Heart left ventricle (tissue), 16 donors: ENCODE data around the gene GALNTL6. TPM values are rescaled to one million over a fixed set of nuclear protein-coding genes. Genes with fewer than 3 reads are reported as not detected.

Experiments
- ATAC-seq, 4 donors: fragments of 200-7000 bp; cut with Tn5 transposase; one replicate each; pipeline ENCODE4 v1.9.1; 2020 to 2022; ENCODE audit warnings: moderate library complexity in 4 of 4, mild to moderate bottlenecking in 3 of 4, moderate number of reproducible peaks in 1 of 4
- DNase-seq, 5 donors: peaks; one replicate each; pipeline ENCODE4 v3.0.0-alpha.2; 2020
- H3K27ac ChIP-seq, 12 donors: fragments of 200-600 bp; sonication (generic) in 4 of 12; one replicate each; pipeline versions ENCODE4 v1.5.0 to v1.8.0; 2016 to 2022; ENCODE audit warnings: mild to moderate bottlenecking in 2 of 12
- H3K27me3 ChIP-seq, 9 donors: fragments of 200-600 bp; sonication (generic) in 2 of 9; one replicate each; pipeline versions ENCODE4 v1.5.1 to v1.8.0; 2016 to 2022; ENCODE audit warnings: mild to moderate bottlenecking in 3 of 9
- H3K36me3 ChIP-seq, 9 donors: fragments of 200-600 bp; sonication (generic) in 2 of 9; one replicate each; pipeline versions ENCODE4 v1.5.0 to v1.8.0; 2018 to 2022; ENCODE audit warnings: mild to moderate bottlenecking in 2 of 9
- H3K4me1 ChIP-seq, 12 donors: fragments of 200-600 bp; sonication (generic) in 4 of 12; one replicate each; pipeline versions ENCODE4 v1.5.0 to v1.8.0; 2016 to 2022; ENCODE audit warnings: mild to moderate bottlenecking in 3 of 12
- H3K4me3 ChIP-seq, 12 donors: fragments of 200-600 bp; sonication (generic) in 4 of 12; one replicate each; pipeline versions ENCODE4 v1.5.0 to v1.8.0; 2017 to 2022; ENCODE audit warnings: mild to moderate bottlenecking in 9 of 12, moderate library complexity in 4 of 12
- H3K9me3 ChIP-seq, 12 donors: fragments of 200-600 bp; sonication (generic) in 4 of 12; one replicate each; pipeline versions ENCODE4 v1.5.0 to v1.8.0; 2016 to 2022; ENCODE audit warnings: mild to moderate bottlenecking in 1 of 12
- POLR2A ChIP-seq, 2 donors: fragments of 450-650 bp; IDR thresholded peaks; one replicate each; pipeline ENCODE4 v1.6.1; 2017; ENCODE audit warnings: antibody characterized with exemption in 2 of 2, mild to moderate bottlenecking in 2 of 2, moderate library complexity in 2 of 2
- WGBS, 4 donors: extraction: QIAGEN DNeasy Blood & Tissue Kit in 2 of 4; methylation state at CpG; one replicate each; pipeline versions ENCODE4 v1.1.5 to v1.1.7; 2013 to 2018; 5-methylcytosine and 5-hydroxymethylcytosine counted together
- intact Hi-C, 10 donors: fragments of 100-400 bp; cut with DNase I; formaldehyde crosslinking; loops; one replicate each; pipeline versions ENCODE4 v1.11.1 to v1.14.2; 2022
- polyA plus RNA-seq, 2 donors: library from polyadenylated mRNA; stranded (reverse); fragments of 200-250 nt; gene quantifications; one replicate each; pipeline ENCODE4 v1.2.3, GENCODE V29; 2013
- total RNA-seq, 9 donors: library from RNA; depleted of rRNA in 2 of 9; stranded (reverse); fragments of >200 nt in 2 of 9; fragmentation: NEBNext Ultra II Directional in 3 of 9; extraction: Animal tissue kit (Norgen Biotek cat#: 25700) in 3 of 9; gene quantifications; one replicate each; pipeline versions ENCODE4 v1.1.0 to v1.2.4, GENCODE V29; 2016 to 2023
- TF ChIP-seq, protein P1 (sequence below), 12 donors: fragments of 200-600 bp; sonication (generic) in 4 of 12; IDR thresholded peaks; one replicate each; pipeline versions ENCODE4 v1.5.0 to v1.8.0; 2018 to 2022; ENCODE audit warnings: antibody characterized with exemption in 12 of 12, mild to moderate bottlenecking in 5 of 12
- donor health status: ischemic (EF 13 %, LVEDD 7.1; RV severe dilation, severe dysfunction).
- donor health status: healthy with polysubstance abuse.
- donor health status: DM: no; HTN: yes; CAD: no.
- donor health status: DM: no; HTN: no; CAD: no.
- donor health status: ischemic (EF 25% LVEDD 6.9; RV normal size, moderate dysfunction).
- donor health status: ischemic (EF 25% LVEDD 5.7; RV mildly dilated, moderate dysfunction).
- donor health status: healthy.
- donor health status: DM: yes; HTN: yes; CAD: no.
- donor health status: ischemic (EF 35%, LVEDD 5.7; RV mildly dilated, moderate dysfunction).
- donor health status: nonischemic (EF 11% LVEDD 7.7; RV severe dilation, severe dysfunction).
- donor health status: DM: yes; HTN: yes; CAD: no.
- donor health status: PGD.
- donor health status: ischemic (EF 29% LVEDD 5.4; RV normal size, mild dysfunction).
- donor health status: nonischemic (EF 23%, LVEDD 6.1; RV moderate dilation, normal function).

Gene GALNTL6
- total and polyA plus RNA-seq, 11 donors, result 0.33 to 0.52 TPM; not detected in 9

DNA sequence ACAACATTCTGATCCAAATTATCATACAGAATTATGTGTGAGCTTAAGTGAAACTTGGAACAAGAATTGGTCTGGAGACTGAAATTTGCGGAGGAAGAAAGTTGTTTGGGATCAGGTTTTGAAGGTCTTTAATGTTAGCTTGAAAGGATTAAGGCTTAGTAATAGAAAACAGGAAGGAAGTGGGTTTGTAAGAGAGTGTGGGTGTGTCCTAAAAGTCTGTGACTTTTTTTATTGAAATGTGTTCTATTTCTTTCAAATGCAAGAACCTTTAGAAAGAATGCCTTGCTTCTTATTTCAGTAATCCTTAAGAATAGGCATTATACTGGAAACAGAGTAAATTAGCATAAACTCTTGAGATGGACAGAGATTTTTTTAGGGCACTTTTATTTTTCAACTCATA is 198.0 kb downstream of the GALNTL6 start:
- Histone ChIP-seq H3K27ac (no peak overlapping the region), H3K36me3 (no peaks in the 10 kb centered on the region), H3K4me1 (no peaks in the 10 kb centered on the region), H3K4me3 (no peak overlapping the region), H3K9me3 (peaks cover 0 to 12% (median 0%) of the 10 kb centered on the region in 12 donors), H3K27me3 (no peaks in the 10 kb centered on the region)
- no peak for ATAC-seq
- DNase-seq, result no peak
- TF ChIP-seq, protein P1, sequence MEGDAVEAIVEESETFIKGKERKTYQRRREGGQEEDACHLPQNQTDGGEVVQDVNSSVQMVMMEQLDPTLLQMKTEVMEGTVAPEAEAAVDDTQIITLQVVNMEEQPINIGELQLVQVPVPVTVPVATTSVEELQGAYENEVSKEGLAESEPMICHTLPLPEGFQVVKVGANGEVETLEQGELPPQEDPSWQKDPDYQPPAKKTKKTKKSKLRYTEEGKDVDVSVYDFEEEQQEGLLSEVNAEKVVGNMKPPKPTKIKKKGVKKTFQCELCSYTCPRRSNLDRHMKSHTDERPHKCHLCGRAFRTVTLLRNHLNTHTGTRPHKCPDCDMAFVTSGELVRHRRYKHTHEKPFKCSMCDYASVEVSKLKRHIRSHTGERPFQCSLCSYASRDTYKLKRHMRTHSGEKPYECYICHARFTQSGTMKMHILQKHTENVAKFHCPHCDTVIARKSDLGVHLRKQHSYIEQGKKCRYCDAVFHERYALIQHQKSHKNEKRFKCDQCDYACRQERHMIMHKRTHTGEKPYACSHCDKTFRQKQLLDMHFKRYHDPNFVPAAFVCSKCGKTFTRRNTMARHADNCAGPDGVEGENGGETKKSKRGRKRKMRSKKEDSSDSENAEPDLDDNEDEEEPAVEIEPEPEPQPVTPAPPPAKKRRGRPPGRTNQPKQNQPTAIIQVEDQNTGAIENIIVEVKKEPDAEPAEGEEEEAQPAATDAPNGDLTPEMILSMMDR (IDR thresholded peaks at IDR 0.05), result no peak
- TF ChIP-seq POLR2A (IDR thresholded peaks at IDR 0.05), result no peak
- WGBS, 4 donors, result 59 to 72% (median 68%) methylated on average over 1 of the region's 1 CpG
- intact Hi-C loops, result no loop called here

DNA sequence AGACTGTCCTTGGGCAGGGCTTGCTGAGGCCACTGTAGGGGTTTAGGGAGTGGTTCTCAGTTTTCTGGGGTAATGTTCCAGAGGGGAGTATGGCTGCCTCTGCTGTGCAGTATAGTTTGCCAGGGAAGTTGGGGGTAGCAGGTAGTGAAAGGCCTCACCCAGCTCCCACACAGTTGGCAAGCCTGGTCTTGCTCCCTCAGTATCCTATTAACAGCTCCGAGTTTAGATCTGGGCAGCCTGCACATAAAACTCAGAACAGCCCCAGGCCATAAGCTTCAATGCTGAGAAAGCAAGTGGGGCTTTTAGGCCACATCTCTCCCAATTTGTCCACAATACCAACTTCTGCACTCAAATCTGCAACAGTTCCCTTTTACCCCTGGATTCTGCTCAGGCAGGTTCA is 205.2 kb downstream of the GALNTL6 start:
- Histone ChIP-seq H3K4me3 (no peak overlapping the region), H3K4me1 (no peaks in the 10 kb centered on the region), H3K27me3 (no peaks in the 10 kb centered on the region), H3K27ac (no peak overlapping the region), H3K36me3 (no peaks in the 10 kb centered on the region), H3K9me3 (peaks cover 0 to 14% (median 0%) of the 10 kb centered on the region in 12 donors)
- DNase-seq, result no peak
- ATAC-seq, result no peak
- intact Hi-C loops, result no loop called here
- 60 to 82% (median 71%) methylated on average over 1 of the region's 1 CpG for WGBS, 4 donors
- TF ChIP-seq POLR2A (IDR thresholded peaks at IDR 0.05), result no peak
- TF ChIP-seq, protein P1 (IDR thresholded peaks at IDR 0.05), result no peak

DNA sequence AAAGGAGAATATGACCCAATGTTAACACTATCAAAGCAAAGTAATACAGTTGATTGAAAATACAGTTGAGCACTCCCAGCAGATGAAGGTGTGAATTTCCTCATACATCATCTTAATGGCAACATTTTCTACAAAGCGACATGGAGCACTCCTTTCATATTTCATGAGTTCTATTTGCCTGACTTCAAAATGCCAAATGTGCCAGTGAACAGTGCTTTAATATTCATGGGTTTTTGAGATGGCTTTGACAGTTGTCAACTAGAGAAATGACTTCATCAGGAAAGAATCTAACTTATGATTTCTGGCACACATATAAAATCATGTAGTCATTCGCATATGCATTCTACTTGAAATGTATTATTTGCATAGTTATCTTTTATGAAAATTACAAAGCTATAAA is 222.4 kb downstream of the GALNTL6 start:
- Histone ChIP-seq H3K27ac (no peak overlapping the region), H3K27me3 (no peaks in the 10 kb centered on the region), H3K36me3 (no peaks in the 10 kb centered on the region), H3K4me1 (no peaks in the 10 kb centered on the region), H3K9me3 (no peaks in the 10 kb centered on the region), H3K4me3 (no peak overlapping the region)
- ATAC-seq, result no peak
- 65 to 87% (median 82%) methylated on average over 2 of the region's 2 CpGs for WGBS, 4 donors
- TF ChIP-seq, protein P1 (IDR thresholded peaks at IDR 0.05), result no peak
- no peak for TF ChIP-seq POLR2A (IDR thresholded peaks at IDR 0.05)
- intact Hi-C loops, result no loop called here
- no peak for DNase-seq

DNA sequence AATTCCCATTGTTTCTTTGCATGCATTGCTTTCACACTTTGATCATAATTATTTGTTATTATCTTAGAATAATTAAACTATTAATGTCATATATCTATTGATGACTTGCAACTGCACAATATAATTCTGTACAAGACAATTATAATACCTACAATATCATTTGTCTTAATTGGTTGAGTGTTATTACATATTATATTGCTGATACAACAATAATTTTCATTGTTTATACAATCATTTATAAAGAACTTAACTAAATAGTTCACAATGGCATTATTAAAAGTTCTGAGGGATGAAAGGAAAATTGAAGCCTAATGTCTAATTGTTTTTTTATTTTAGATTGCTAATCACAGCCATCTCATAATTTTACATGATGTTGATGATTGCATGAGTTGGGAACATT is 227.6 kb downstream of the GALNTL6 start:
- H3K4me3 ChIP-seq, result no peak overlapping the region
- TF ChIP-seq, protein P1 (IDR thresholded peaks at IDR 0.05), result no peak
- TF ChIP-seq POLR2A (IDR thresholded peaks at IDR 0.05), result no peak
- ATAC-seq (no peak), DNase-seq (no peak)
- intact Hi-C loops, result no loop called here
- no peaks in the 10 kb centered on the region for H3K36me3 ChIP-seq
- H3K27me3 ChIP-seq, result no peaks in the 10 kb centered on the region
- no peaks in the 10 kb centered on the region for H3K4me1 ChIP-seq
- H3K9me3 ChIP-seq, result no peaks in the 10 kb centered on the region
- no peak overlapping the region for H3K27ac ChIP-seq
